K562 (cell line): ENCODE data around the gene TPPP. TPM values are rescaled to one million over a fixed set of nuclear protein-coding genes. Genes with fewer than 3 reads are reported as not detected.
"Not testable (repeated sequence)": the region's sequence is repeated elsewhere in the genome, so short reads cannot be mapped to it uniquely, and the experiment has no call there.

Experiments
- ATAC-seq: fragments of 200-7000 bp; cut with Tn5 transposase; 3 replicates; pipeline ENCODE4 v1.9.1; 2020; ENCODE audit warnings: moderate library complexity
- BruUV-seq: library from RNA; stranded (reverse); fragments of 400-500 nt; replicated peaks from 2 replicates; lab custom pipeline; 2021; lab: Mats Ljungman, UMichigan
- CTCF ChIA-PET: fragments of 300-600 bp; formaldehyde crosslinking; extraction: SDS; loops from one replicate; lab custom pipeline; 2021; ENCODE audit warnings: low intra/inter-chr PET ratio; lab: Yijun Ruan, JAX
- POLR2A ChIA-PET: fragments of 300-600, 350-650 bp; sonication (Branson Sonifier 250); formaldehyde crosslinking; extraction: SDS; loops from one replicate; lab custom pipeline; 2021; ENCODE audit warnings: antibody characterized with exemption, inconsistent platforms; lab: Yijun Ruan, JAX
- DNase-seq, 4 experiments: peaks; one replicate each; pipeline versions ENCODE4 v3.0.0 to v3.0.0-alpha.2; 2011 to 2018; ENCODE audit warnings: low spot score in 3 of 4, mixed read lengths in 3 of 4; ENCODE audit errors: extremely low read depth in 1 of 4
- FAIRE-seq: peaks from 2 replicates; lab custom pipeline; 2011; peaks lifted over from hg19 to GRCh38; lab: Jason Lieb, UNC
- H2AFZ ChIP-seq: 2 replicates; pipeline ENCODE4 v1.6.0; 2011; ENCODE audit warnings: low read depth, low read length, control low read depth, inconsistent platforms
- H3K27ac ChIP-seq: fragments of 200-600 bp; 3 replicates; pipeline ENCODE4 v1.8.0; 2011; ENCODE audit warnings: low read depth, mild to moderate bottlenecking, control low read depth, inconsistent platforms, low read length, moderate library complexity, mixed read lengths; ENCODE audit errors: extremely low read depth
- H3K27me3 ChIP-seq, 2 experiments: fragments of 300-600 bp in 1 of 2; 2 replicates in 1 of 2; 3 replicates in 1 of 2; pipeline versions ENCODE4 v1.6.0 to v1.8.0; 2011; ENCODE audit warnings: inconsistent platforms in 2 of 2, low read length in 2 of 2, mild to moderate bottlenecking in 1 of 2, mixed read lengths in 1 of 2, moderate library complexity in 1 of 2; ENCODE audit not compliant: control insufficient read depth in 2 of 2, insufficient read depth in 2 of 2
- H3K36me3 ChIP-seq: fragments of 300-600 bp; 3 replicates; pipeline ENCODE4 v1.8.0; 2011; ENCODE audit warnings: mild to moderate bottlenecking, low read length, inconsistent platforms; ENCODE audit not compliant: control insufficient read depth, insufficient read depth
- H3K4me1 ChIP-seq, 2 experiments: fragments of 200-600 bp in 1 of 2; replicated peaks in 1 of 2; 2 replicates in 1 of 2; 3 replicates in 1 of 2; pipeline versions ENCODE4 v1.5.1 to v1.8.0; 2011; ENCODE audit warnings: inconsistent platforms in 2 of 2, low read length in 2 of 2, mild to moderate bottlenecking in 1 of 2, mixed read lengths in 1 of 2, moderate library complexity in 1 of 2; ENCODE audit not compliant: control insufficient read depth in 2 of 2, insufficient read depth in 2 of 2
- H3K4me2 ChIP-seq: 2 replicates; pipeline ENCODE4 v1.6.1; 2011; ENCODE audit warnings: low read length, control low read depth, inconsistent platforms, mixed read lengths; ENCODE audit not compliant: insufficient read depth
- H3K4me3 ChIP-seq: fragments of 200-600 bp; sonication (generic), shearing (Covaris generic); 2 replicates; pipeline ENCODE4 v1.5.1; 2016; ENCODE audit warnings: control low read depth, inconsistent platforms
- H3K79me2 ChIP-seq: fragments of 200-600 bp; 3 replicates; pipeline ENCODE4 v1.8.0; 2011; ENCODE audit warnings: low read length, inconsistent platforms; ENCODE audit not compliant: control insufficient read depth, insufficient read depth
- H3K9ac ChIP-seq, 2 experiments: 2 replicates each; pipeline versions ENCODE4 v1.6.0 to v1.6.1; 2011; ENCODE audit warnings: low read depth in 2 of 2, low read length in 2 of 2, control low read depth in 1 of 2, inconsistent platforms in 1 of 2, mild to moderate bottlenecking in 1 of 2, mixed read lengths in 1 of 2; ENCODE audit not compliant: insufficient read depth in 1 of 2
- H3K9me1 ChIP-seq: one replicate; pipeline ENCODE4 v1.6.0; 2011; ENCODE audit warnings: inconsistent platforms, mild to moderate bottlenecking, low read length, moderate library complexity; ENCODE audit not compliant: control insufficient read depth, insufficient read depth
- H3K9me3 ChIP-seq: replicated peaks from 2 replicates; pipeline ENCODE4 v1.5.1; 2011; ENCODE audit warnings: low read depth, low read length, inconsistent platforms; ENCODE audit not compliant: control insufficient read depth, insufficient read depth
- H4K20me1 ChIP-seq: replicated peaks from 2 replicates; pipeline ENCODE4 v1.6.1; 2011; ENCODE audit warnings: low read length, inconsistent platforms, mixed read lengths; ENCODE audit not compliant: control insufficient read depth, insufficient read depth
- ARID4B ChIP-seq: sonication (generic); formaldehyde crosslinking; IDR thresholded peaks from 2 replicates; pipeline ENCODE4 v1.8.0; 2022; ENCODE audit warnings: mild to moderate bottlenecking, missing genetic modification reagents
- BRD9 ChIP-seq: fragments of 450-650 bp; IDR thresholded peaks from 2 replicates; pipeline ENCODE4 v1.6.1; 2018; ENCODE audit warnings: low read depth; ENCODE audit not compliant: partially characterized antibody
- ETS1 ChIP-seq: conservative IDR thresholded peaks from 2 replicates; pipeline ENCODE4 v1.6.1; 2011; ENCODE audit warnings: low read depth, mild to moderate bottlenecking, low read length; ENCODE audit not compliant: control insufficient read depth
- NFE2 ChIP-seq: IDR thresholded peaks from 2 replicates; pipeline ENCODE4 v1.6.1; 2014; ENCODE audit warnings: antibody characterized with exemption, low read depth
- SIN3A ChIP-seq, 2 experiments: fragments of 150-350 bp in 1 of 2; IDR thresholded peaks; 2 replicates each; pipeline ENCODE4 v1.6.1; 2011 to 2016; ENCODE audit warnings: borderline replicate concordance in 2 of 2, low read depth in 2 of 2, low read length in 2 of 2, mild to moderate bottlenecking in 2 of 2, moderate library complexity in 2 of 2; ENCODE audit not compliant: control insufficient read depth in 1 of 2
- WGBS: fragments of 100-300 bp; shearing (Covaris generic); methylation state at CpG from one replicate; pipeline ENCODE4 v1.1.6; 2016; ENCODE audit warnings: low coverage, mixed read lengths; ENCODE audit not compliant: insufficient coverage; ENCODE audit errors: missing lambda C conversion rate; 5-methylcytosine and 5-hydroxymethylcytosine counted together
- in situ Hi-C: fragments of 300-500 bp; cut with MboI; formaldehyde crosslinking; loops from 4 replicates; pipeline ENCODE4 v1.15.0; 2018; ENCODE audit warnings: inconsistent platforms, mixed read lengths
- intact Hi-C: fragments of 100-400 bp; cut with micrococcal nuclease; formaldehyde crosslinking; loops from 2 replicates; pipeline ENCODE4 v1.14.2; 2022
- polyA plus RNA-seq, 8 experiments: library from polyadenylated mRNA; depleted of rRNA in 4 of 8; stranded (reverse) in 5 of 8; unstranded in 3 of 8; fragments of >200 nt; fragmentation: Nextera tagmentation in 2 of 8; fragmentation: Illumina TruSeq in 1 of 8; extraction: Ambion mirVana in 2 of 8; extraction: Trizol in 1 of 8; gene quantifications; 2 replicates each; pipeline versions ENCODE4 v1.2.1 to v1.2.3, GENCODE V29; 2011 to 2014; ENCODE audit warnings: inconsistent platforms in 1 of 8, missing spikeins in 1 of 8
- total RNA-seq, 7 experiments: library from RNA; depleted of rRNA in 6 of 7; stranded (reverse); fragments of >200 nt in 6 of 7; fragmentation: Illumina TruSeq in 2 of 7; extraction: Trizol in 2 of 7; gene quantifications; 2 replicates each; pipeline versions ENCODE4 v1.2.1 to v1.2.3, GENCODE V29; 2011 to 2021; ENCODE audit warnings: low replicate concordance in 1 of 7

The TPPP gene
- total and polyA plus RNA-seq, 9 of the 15 experiments (the other 6 are each of a cell fraction or from before 2014, with no cell fraction given), result 0.01 to 0.07 (median 0.03) TPM; not detected in 6

GRCh38 chr5:683551-684481, 9.3 kb downstream of the TPPP start (continued):
- TF ChIP-seq ARID4B (CRISPR knock-in tag), result no peak
- TF ChIP-seq SIN3A (IDR thresholded peaks at IDR 0.05; ENCODE audit: borderline replicate concordance in 2 of 2, control insufficient read depth in 1 of 2, low read depth in 2 of 2, low read length in 2 of 2), result no peak
- no peak for TF ChIP-seq NFE2
- no peak for TF ChIP-seq ETS1
- TF ChIP-seq BRD9, result no peak

- intact Hi-C loops, result loop anchor here (5.0 kb wide), 1 partner anchor 89 kb away; no protein-coding TSS in a partner anchor
- CTCF ChIA-PET, H2AFZ ChIP-seq, H3K36me3 ChIP-seq, in situ Hi-C loops, H3K27ac ChIP-seq, H3K4me1 ChIP-seq, FAIRE-seq, H4K20me1 ChIP-seq, H3K4me3 ChIP-seq, BruUV-seq, DNase-seq, H3K4me2 ChIP-seq, H3K79me2 ChIP-seq, H3K9me1 ChIP-seq, H3K9me3 ChIP-seq, H3K9ac ChIP-seq: not testable (repeated sequence)
- WGBS, result 6% methylated on average over 17 of the region's 17 CpGs
- peak; percentile 10; the same call in 2 of the 3 replicates for ATAC-seq
- peaks cover 7 to 34% of the 10 kb centered on the region in 2 experiments; a peak in 4 of 5 replicates for H3K27me3 ChIP-seq
- POLR2A ChIA-PET, result interaction anchor here (0.6 kb wide), 1 partner anchor 178 kb away, joined by 3 read pairs; no protein-coding TSS in a partner anchor
These were observed 10.3 kb downstream of the TPPP start for GRCh38 chr5:682651-683358.
